ENCODE results near the gene SLC22A4. TPM values are rescaled to one million over a fixed set of nuclear protein-coding genes. Genes with fewer than 3 reads are reported as not detected.

SLC22A4 gene
- total and polyA plus RNA-seq, 4 donors: 0.25 to 42.2 (median 0.47) TPM

DNA sequence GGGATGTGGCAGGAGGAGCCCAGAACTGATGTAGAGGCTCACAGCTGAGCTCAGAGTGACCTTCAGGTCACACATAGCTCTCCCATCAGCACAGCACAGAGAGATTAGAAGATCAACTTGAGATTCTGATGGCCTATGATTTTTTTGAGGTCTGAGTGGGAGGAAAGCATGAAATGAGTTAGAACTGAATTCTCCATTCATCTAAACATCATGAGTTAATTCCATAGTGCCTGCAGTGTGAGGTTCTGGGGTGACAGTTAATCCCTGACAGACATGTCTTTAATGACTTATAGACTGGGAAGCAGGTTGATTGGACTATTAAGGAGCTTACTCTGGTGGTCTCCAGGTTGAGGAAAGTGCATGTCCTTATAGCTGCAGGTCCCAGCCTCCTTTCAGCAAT lies 97.7 kb downstream of the SLC22A4 start (continued):
- no peak for TF ChIP-seq EGR1 (IDR thresholded peaks at IDR 0.05; ENCODE audit: low read depth in 2 of 2)
- TF ChIP-seq FOXA2 (IDR thresholded peaks at IDR 0.05): no peak
- no peak for TF ChIP-seq HNF4G (IDR thresholded peaks at IDR 0.05)
- TF ChIP-seq, protein P1, sequence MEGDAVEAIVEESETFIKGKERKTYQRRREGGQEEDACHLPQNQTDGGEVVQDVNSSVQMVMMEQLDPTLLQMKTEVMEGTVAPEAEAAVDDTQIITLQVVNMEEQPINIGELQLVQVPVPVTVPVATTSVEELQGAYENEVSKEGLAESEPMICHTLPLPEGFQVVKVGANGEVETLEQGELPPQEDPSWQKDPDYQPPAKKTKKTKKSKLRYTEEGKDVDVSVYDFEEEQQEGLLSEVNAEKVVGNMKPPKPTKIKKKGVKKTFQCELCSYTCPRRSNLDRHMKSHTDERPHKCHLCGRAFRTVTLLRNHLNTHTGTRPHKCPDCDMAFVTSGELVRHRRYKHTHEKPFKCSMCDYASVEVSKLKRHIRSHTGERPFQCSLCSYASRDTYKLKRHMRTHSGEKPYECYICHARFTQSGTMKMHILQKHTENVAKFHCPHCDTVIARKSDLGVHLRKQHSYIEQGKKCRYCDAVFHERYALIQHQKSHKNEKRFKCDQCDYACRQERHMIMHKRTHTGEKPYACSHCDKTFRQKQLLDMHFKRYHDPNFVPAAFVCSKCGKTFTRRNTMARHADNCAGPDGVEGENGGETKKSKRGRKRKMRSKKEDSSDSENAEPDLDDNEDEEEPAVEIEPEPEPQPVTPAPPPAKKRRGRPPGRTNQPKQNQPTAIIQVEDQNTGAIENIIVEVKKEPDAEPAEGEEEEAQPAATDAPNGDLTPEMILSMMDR (IDR thresholded peaks at IDR 0.05; ENCODE audit: low read depth, low read length, missing input control): no peak
- no peak for TF ChIP-seq RAD21 (IDR thresholded peaks at IDR 0.05)
- TF ChIP-seq TAF1 (conservative IDR thresholded peaks at IDR 0.05): no peak

DNA sequence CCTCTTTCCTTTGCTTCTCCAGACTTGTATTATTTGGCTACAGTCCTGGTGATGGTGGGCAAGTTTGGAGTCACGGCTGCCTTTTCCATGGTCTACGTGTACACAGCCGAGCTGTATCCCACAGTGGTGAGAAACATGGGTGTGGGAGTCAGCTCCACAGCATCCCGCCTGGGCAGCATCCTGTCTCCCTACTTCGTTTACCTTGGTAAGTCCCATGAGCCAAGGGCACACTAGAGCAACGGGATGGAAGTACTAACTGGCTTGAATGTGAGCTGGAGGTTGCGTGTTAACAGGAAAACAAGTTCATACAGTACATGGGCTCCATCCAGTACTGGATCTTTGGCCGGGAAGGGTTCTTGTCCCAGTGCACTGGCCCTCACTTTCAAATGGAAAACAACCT lies 98.2 kb downstream of the SLC22A4 start:
- peaks cover 0 to 12% (median 6%) of the 10 kb centered on the region in 4 donors for H3K4me1 ChIP-seq (ENCODE audit: control insufficient read depth in 4 of 4, insufficient read depth in 4 of 4, low read length in 3 of 4)
- no peaks in the 10 kb centered on the region for H3K9me3 ChIP-seq (ENCODE audit: control insufficient read depth in 4 of 4, low read length in 3 of 4)
- TF ChIP-seq, protein P2, sequence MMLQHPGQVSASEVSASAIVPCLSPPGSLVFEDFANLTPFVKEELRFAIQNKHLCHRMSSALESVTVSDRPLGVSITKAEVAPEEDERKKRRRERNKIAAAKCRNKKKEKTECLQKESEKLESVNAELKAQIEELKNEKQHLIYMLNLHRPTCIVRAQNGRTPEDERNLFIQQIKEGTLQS (IDR thresholded peaks at IDR 0.05): no peak
- TF ChIP-seq TAF1 (conservative IDR thresholded peaks at IDR 0.05): no peak
- H3K9ac ChIP-seq (ENCODE audit: low read depth in 1 of 2, low read length in 2 of 2): no peak overlapping the region
- no peak overlapping the region for H3K4me3 ChIP-seq (ENCODE audit: low read depth in 1 of 3, low read length in 3 of 3)
- WGBS: 94% methylated on average over 8 of the region's 8 CpGs
- no peaks in the 10 kb centered on the region for H3K27me3 ChIP-seq (ENCODE audit: control insufficient read depth in 4 of 4, insufficient read depth in 4 of 4, low read length in 3 of 4)
- H3K36me3 ChIP-seq (ENCODE audit: control insufficient read depth in 4 of 4, insufficient read depth in 3 of 4, low read depth in 1 of 4, low read length in 3 of 4): peaks cover 2 to 48% (median 27%) of the 10 kb centered on the region in 4 donors
- H3K27ac ChIP-seq (ENCODE audit: low read depth in 1 of 2, low read length in 2 of 2): no peak overlapping the region
- DNase-seq (ENCODE audit: low spot score): no peak

DNA sequence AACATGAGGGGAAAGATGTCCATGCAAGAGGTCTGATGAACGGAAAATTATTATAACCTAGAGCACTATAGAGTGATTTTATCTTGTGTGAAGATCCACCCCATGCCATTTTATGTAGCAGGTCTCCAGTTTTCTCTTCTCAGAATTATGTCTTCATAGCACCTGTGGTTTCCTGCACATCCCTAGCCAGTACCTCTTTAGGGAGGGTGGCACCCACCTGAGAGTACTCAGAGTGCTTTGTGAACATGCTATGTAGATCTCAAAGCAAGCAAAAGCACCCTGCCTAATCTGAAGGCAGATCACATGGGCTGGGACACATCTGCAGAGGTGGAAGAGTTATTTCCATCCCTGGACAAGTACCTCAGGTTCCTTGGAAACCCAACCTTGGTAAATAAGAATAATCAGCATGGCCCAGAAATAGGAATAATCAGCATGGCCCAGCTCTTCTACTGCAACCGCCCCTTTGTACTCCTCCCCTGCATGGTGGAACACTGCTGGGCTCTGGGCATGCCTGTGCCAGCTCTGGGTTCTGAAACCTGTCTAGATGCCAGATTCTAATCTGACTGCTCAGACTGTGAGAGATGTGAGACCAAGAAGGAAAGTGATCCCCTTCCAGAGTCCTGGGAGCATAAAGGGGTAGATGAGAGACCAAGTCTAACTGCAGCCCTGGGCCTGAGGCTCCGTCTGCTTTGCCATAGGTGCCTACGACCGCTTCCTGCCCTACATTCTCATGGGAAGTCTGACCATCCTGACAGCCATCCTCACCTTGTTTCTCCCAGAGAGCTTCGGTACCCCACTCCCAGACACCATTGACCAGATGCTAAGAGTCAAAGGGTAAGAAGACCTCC lies 99.0 kb downstream of the SLC22A4 start:
- no peak for TF ChIP-seq JUND (IDR thresholded peaks at IDR 0.05)
- TF ChIP-seq, protein P3, sequence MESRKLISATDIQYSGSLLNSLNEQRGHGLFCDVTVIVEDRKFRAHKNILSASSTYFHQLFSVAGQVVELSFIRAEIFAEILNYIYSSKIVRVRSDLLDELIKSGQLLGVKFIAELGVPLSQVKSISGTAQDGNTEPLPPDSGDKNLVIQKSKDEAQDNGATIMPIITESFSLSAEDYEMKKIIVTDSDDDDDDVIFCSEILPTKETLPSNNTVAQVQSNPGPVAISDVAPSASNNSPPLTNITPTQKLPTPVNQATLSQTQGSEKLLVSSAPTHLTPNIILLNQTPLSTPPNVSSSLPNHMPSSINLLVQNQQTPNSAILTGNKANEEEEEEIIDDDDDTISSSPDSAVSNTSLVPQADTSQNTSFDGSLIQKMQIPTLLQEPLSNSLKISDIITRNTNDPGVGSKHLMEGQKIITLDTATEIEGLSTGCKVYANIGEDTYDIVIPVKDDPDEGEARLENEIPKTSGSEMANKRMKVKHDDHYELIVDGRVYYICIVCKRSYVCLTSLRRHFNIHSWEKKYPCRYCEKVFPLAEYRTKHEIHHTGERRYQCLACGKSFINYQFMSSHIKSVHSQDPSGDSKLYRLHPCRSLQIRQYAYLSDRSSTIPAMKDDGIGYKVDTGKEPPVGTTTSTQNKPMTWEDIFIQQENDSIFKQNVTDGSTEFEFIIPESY (IDR thresholded peaks at IDR 0.05): no peak
- TF ChIP-seq SP1 (IDR thresholded peaks at IDR 0.05): no peak
- TF ChIP-seq, protein P2 (IDR thresholded peaks at IDR 0.05): no peak
- no peak for TF ChIP-seq HNF4A (conservative IDR thresholded peaks at IDR 0.05)
- TF ChIP-seq, protein P4, sequence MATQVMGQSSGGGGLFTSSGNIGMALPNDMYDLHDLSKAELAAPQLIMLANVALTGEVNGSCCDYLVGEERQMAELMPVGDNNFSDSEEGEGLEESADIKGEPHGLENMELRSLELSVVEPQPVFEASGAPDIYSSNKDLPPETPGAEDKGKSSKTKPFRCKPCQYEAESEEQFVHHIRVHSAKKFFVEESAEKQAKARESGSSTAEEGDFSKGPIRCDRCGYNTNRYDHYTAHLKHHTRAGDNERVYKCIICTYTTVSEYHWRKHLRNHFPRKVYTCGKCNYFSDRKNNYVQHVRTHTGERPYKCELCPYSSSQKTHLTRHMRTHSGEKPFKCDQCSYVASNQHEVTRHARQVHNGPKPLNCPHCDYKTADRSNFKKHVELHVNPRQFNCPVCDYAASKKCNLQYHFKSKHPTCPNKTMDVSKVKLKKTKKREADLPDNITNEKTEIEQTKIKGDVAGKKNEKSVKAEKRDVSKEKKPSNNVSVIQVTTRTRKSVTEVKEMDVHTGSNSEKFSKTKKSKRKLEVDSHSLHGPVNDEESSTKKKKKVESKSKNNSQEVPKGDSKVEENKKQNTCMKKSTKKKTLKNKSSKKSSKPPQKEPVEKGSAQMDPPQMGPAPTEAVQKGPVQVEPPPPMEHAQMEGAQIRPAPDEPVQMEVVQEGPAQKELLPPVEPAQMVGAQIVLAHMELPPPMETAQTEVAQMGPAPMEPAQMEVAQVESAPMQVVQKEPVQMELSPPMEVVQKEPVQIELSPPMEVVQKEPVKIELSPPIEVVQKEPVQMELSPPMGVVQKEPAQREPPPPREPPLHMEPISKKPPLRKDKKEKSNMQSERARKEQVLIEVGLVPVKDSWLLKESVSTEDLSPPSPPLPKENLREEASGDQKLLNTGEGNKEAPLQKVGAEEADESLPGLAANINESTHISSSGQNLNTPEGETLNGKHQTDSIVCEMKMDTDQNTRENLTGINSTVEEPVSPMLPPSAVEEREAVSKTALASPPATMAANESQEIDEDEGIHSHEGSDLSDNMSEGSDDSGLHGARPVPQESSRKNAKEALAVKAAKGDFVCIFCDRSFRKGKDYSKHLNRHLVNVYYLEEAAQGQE (IDR thresholded peaks at IDR 0.05): no peak
- TF ChIP-seq RAD21 (IDR thresholded peaks at IDR 0.05): no peak
- no peak for TF ChIP-seq FOXA2 (IDR thresholded peaks at IDR 0.05)
- no peak for TF ChIP-seq NR2F2 (IDR thresholded peaks at IDR 0.05)
- TF ChIP-seq, protein P1 (IDR thresholded peaks at IDR 0.05; ENCODE audit: low read depth, low read length, missing input control): no peak
- no peak for TF ChIP-seq RXRA (IDR thresholded peaks at IDR 0.05)
- no peak for TF ChIP-seq GABPA (IDR thresholded peaks at IDR 0.05 in 1 of 2, conservative IDR thresholded peaks at IDR 0.05 in 1 of 2)
- TF ChIP-seq YY1 (IDR thresholded peaks at IDR 0.05): no peak
- no peak for TF ChIP-seq FOXA1 (IDR thresholded peaks at IDR 0.05)
- H3K4me3 ChIP-seq (ENCODE audit: low read depth in 1 of 3, low read length in 3 of 3): no peak overlapping the region
- H3K27me3 ChIP-seq (ENCODE audit: control insufficient read depth in 4 of 4, insufficient read depth in 4 of 4, low read length in 3 of 4): no peaks in the 10 kb centered on the region
- H3K9ac ChIP-seq (ENCODE audit: low read depth in 1 of 2, low read length in 2 of 2): no peak overlapping the region
- DNase-seq (ENCODE audit: low spot score): no peak
- H3K9me3 ChIP-seq (ENCODE audit: control insufficient read depth in 4 of 4, low read length in 3 of 4): no peaks in the 10 kb centered on the region
- WGBS: 95% methylated on average over 6 of the region's 6 CpGs
- peaks cover 0 to 8% (median 2%) of the 10 kb centered on the region in 4 donors for H3K4me1 ChIP-seq (ENCODE audit: control insufficient read depth in 4 of 4, insufficient read depth in 4 of 4, low read length in 3 of 4)
- peaks cover 2 to 48% (median 27%) of the 10 kb centered on the region in 4 donors for H3K36me3 ChIP-seq (ENCODE audit: control insufficient read depth in 4 of 4, insufficient read depth in 3 of 4, low read depth in 1 of 4, low read length in 3 of 4)
- no peak overlapping the region for H3K27ac ChIP-seq (ENCODE audit: low read depth in 1 of 2, low read length in 2 of 2)
